GM19452 (cell line): ENCODE measurements around the gene CSMD2.

Source experiments
- ATAC-seq: cut with Tn5 transposase; IDR thresholded peaks from one replicate; pipeline ENCODE4 v1.9.1; 2021; ENCODE audit not compliant: unreplicated experiment

Gene CSMD2

DNA sequence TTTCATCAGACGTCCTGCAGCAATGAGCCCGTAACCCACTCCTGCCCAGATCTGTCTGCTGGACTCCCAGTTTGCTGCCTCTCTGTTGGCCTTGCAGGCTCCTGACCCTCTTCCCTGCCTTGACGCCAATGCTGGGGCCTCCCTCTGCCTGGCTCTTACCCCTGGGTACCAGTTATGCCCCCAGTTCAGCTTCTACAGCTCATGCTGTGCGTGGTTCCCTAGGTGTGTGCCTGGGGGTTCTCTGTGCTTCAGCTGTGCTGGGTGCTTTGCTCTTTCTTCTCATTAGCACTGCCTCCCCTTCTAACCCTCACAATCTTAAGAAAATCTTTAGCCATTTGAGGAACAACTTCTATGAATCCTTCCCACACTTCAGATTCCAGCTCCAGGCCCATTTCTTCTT, 541.2 kb downstream of the CSMD2 start:
- no peak for ATAC-seq

DNA sequence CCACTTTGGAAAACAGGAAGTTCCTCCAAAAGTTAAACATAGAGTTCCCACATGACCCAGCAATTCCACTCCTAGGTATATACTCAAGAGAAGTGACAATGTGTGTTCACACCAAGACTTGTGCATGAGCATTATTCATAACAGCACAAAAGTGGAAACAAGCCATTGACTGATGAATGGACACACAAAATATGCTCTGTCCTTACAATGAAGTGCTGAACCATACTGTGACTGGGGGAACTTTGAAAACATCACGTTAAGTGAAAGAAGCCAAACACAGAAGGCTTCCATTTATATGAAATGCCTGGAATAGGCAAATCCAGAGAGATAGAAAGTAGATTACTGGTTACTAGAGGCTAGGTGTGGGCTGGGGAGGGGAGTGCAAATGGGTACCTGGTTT, 542.3 kb downstream of the CSMD2 start:
- no peak for ATAC-seq

DNA sequence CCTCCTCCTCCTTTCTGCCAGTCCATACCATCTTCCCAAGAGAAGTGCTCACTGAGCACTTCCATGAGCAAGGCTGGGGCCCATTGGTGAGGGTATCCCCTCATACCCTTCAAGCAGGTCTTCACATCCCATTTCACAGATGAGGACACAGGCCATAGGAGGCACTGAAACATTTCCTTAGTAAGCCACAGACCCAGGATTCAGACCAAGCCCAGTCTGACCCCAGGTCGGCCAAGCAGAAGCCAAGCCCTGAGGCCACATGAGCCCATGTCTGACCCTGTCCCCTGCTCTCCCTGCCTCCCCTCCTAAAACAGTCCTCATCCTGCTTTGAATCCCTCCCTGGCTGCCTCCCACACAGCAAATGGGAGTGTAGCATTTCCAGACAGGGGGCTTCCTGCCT, 546.4 kb downstream of the CSMD2 start:
- no peak for ATAC-seq

DNA sequence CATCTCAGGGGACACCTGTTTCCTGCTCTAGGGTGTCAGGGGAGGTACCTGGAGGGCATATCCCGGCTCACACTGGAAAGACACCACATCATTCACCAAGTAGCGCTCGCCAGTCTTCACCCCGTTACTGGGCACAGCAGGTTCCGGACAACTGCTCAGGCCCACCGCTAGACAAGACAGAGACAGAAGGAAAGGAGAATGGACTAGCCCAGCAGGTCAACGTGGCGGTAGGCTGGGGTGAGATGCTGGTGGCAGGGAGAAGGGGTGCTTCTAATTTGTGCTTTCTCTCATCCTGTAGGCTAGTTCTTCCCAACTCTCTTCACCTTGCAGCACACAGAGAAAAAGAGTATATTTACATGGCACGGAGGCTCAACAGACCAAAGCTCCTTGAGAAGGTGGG, 547.6 kb downstream of the CSMD2 start:
- no peak for ATAC-seq

DNA sequence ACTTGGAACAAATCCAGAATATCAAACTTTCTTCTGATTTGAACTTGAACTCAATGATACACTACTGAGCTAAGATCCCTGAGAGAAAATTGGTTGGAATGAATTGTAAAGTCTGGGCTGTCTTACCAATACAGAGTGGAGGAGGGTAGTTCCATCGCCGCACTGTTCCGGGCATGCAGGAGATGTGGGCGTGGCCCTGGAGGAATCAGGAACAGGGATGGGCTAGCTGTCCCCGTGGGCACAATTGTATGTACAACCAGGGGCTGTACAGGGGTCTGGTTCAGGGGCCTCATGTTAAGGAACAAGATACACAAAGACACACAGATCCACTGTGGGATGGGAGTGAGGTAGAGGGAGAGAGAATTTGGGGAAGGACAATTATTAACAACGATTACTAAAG, 548.2 kb downstream of the CSMD2 start:
- no peak for ATAC-seq

- no peak for ATAC-seq
These were observed 549.5 kb downstream of the CSMD2 start for GRCh38 chr1:33615546-33615945.

GRCh38 chr1:33610864-33611455, 554.1 kb downstream of the CSMD2 start:
- no peak for ATAC-seq

- ATAC-seq, result no peak
These were observed 554.6 kb downstream of the CSMD2 start for GRCh38 chr1:33610391-33610790.

DNA sequence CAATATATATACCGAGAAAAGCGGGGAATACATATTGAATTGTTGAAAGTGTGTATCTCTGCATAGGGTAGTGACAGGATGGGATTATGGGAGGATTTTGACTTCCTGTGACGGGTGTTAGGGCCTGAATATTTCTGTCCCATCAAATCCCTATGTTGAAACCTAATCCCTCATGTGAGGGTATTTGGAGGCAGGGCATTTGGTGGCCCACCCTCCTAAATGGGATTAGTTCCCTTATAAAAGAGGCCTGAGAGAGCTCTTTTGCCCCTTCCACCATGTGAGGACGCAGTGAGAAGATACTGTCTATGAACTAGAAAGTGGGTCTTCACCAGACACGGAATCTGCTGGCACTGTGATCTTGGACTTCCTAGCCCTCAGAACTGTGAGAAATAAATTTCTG, 555.3 kb downstream of the CSMD2 start:
- no peak for ATAC-seq

GRCh38 chr1:33608825-33609400, 556.1 kb downstream of the CSMD2 start:
- ATAC-seq, result no peak

DNA sequence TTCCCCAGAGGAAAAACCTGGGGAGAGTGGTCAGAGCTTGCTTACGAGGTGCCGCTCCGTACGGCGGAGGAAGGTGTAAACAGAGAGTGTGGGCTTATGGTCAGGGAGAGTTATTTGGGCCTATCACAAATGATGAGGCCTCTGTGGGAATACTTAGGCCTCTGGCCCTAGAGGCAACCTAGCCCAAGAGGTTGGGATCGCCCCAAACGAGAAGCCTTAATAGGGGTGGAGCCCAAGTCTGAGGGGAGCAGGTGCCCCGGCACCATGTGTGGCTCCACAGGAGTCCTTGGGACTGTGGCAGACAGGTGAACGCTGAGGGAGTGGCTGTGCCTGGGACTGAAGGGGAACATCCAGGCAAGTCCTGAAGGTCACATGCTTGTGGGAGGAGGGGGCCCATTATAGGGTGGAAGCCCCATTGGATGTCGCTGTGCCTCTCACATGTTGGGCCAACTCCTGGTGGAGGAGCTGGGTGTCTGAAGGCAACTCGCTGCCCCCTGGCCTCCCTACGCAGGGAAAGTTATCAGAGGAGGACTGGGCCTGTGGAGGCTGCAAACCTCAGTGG, 557.5 kb downstream of the CSMD2 start:
- ATAC-seq, result no peak

DNA sequence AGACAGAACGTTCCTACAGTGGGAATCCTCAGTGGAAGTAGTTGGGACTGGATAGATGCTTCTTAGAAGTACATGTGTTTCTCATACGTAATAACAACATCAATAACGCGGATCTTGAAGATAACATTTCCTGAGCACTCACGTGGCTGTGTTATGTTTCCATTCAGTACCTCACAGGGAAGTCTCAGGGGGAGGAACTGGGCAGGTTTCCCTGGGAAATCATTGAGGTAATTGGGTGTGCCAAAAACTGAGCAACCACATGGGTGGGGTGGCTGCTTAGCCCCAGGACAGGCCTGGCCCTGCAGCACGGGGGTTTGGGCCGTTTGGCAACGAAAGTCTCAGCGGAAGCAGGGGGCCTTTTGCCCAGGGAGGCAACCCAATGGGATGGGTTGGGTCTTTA, 558.8 kb downstream of the CSMD2 start:
- no peak for ATAC-seq

DNA sequence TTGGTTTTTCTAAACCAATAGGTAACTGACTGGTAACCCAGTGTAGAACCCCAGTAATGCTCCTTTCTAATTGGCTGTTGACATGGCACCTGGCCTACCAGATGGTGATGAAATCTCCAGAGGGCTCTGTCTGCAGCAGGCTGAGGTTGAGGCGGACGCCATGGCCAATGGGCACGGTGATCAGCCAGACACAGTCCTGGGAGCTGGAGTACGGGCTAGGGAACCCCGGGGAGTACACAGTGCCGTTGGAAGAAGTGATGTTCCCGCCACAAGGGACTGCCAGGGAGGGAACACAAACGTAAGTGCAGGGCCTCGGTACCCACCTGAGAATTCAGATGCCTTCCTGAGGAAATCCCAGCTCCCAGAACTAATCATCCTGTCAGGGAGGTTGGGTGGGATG, 562.8 kb downstream of the CSMD2 start:
- no peak for ATAC-seq

GRCh38 chr1:33601751-33602150, 563.3 kb downstream of the CSMD2 start:
- ATAC-seq, result no peak

DNA sequence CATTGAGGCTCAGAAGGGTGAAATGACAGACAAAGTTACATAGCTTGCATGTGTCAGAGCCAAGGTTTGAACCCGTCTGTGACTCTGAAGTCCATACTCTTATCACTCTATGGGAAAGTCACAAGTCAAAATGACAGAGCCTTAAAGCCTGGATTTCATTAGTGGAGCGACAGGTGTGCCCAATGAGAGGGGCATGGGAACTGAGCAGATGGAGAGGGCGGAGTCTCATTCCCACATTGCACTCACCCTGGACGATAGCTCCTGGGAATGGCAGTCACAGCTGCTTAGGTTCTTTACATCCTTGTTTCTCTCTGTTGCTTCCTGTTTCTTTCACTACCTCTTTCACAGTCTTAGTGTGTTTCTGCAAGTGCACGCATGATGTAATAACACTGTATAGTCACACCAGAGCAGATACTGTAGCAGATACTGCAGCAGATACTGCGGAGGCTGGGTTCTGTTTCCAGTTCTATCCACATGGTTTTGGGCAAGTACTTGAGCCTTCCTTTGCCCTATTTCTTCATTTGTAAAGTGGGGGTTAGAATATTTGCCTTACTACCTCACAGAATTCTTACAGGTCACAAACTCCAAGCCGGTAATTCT, 565.4 kb downstream of the CSMD2 start:
- no peak for ATAC-seq

DNA sequence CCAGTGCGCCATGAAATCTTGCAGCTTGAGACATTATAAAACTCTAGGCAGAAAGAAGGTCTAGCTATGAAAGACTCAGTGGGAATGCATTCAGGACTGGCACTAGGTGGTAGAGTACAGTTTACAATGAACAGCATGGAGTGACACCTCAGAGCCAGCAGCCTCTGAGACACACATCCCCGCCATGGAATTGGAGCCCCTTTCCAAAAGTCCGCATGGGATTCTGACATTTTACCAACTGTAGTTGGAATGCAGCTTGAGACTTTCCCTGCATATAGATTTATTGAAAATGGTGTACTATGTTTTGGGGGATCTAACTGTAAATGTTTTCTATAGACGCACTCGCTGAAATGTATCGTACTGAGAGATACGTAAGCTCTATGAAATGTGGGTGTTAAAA, 576.3 kb downstream of the CSMD2 start:
- ATAC-seq, result no peak

DNA sequence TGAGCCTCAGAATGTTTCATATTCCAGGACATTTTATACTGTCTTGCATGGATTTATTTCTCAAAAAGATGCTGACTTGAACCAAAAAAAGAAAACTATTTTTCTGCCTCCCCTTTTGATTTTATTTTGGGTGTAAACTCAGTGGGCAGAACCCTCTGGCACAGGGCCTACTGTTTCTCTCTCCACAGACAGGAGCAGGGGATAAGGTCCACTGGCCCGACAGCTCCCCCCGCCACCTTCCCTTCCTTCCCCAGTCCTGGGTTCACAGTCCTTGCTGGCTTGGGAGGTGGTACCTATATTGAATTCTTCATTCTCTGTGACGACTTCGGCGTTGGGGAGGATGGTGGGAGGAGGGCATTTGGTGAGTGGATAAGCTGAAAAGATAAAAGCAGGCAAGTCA, 578.2 kb downstream of the CSMD2 start:
- no peak for ATAC-seq

- no peak for ATAC-seq
These were observed 578.9 kb downstream of the CSMD2 start for GRCh38 chr1:33586106-33586505.

DNA sequence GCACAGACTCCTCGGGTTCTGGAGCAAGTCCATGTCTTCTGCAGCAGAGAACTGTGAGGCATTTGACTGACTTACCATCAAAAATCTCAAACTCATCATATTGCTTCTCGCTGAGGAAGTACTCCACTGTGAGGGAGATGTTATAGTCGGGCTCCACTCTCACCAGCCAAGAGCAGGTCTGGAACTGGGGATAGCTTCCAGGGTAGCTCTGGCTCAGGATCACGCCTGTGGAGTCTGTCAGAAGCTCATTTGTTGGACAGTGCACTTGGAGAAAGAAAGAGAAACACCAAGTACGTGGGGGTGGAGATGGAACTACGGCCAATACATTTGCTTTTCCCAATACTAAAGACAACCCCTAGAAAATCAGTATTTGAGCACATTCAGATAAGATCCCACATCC, 581.5 kb downstream of the CSMD2 start:
- ATAC-seq, result no peak

DNA sequence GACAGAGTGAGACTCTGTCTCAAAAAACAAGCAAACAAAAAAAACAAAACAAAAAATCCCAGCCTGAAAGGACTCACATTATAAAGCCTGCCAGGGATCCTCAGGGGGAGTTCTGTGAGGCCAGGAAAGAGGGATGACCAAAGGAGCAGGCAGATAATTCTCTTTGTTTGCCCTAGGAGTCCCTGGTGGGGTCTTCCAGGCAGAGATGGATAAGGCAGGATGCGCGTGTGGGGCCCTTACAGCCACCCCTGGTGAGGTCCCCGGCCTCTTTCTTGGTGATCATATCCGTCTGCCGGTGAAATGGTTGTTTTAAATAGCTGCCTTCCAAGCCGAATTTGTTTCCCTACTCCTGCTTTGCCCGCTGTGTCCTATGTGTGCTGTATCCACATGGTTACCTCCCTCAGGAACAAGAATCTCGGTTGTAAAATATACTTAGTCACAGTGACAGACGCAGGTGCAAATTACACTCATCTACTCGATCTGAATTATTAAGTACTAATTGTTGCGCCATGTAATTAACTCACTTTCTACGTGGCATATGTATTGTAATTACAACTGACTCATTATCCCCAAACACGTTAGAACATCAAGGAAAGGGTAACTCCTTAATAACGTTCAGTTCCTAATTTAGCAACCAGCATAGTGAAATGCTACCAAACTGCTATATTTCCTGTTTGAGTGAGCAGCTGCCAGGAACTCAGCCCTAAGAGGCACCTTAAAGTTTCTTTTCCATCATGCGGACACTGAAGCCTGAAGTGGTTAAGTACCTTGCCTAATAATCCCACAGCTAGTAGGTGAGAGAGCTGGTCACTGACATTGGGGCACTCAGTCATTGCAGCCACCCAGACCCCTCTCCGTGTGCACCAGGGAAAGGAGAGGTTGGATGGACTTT, 586.2 kb downstream of the CSMD2 start:
- ATAC-seq, result no peak

- ATAC-seq, result no peak
These were observed 587.4 kb downstream of the CSMD2 start for GRCh38 chr1:33577663-33578062.
